SK-N-SH treated with all-trans-retinoic acid at 6 μM for 48 hours (cell line): ENCODE results near the gene CHST8.
A peak's percentile ranks its signal among the peaks of the same experiment; 100 is the strongest.
"Not testable (repeated sequence)": the region's sequence is repeated elsewhere in the genome, so short reads cannot be mapped to it uniquely, and the experiment has no call there.

Experiments
- ATAC-seq: fragments of 200-7000 bp; cut with Tn5 transposase; 3 replicates; pipeline ENCODE4 v1.9.1; 2020; ENCODE audit warnings: mild to moderate bottlenecking, moderate library complexity
- ARNTL ChIP-seq: fragments of 450-650 bp; formaldehyde crosslinking; IDR thresholded peaks from 2 replicates; pipeline ENCODE4 v1.5.0; 2020; ENCODE audit warnings: low read depth, mild to moderate bottlenecking, moderate library complexity, borderline replicate concordance
- BACH2 ChIP-seq: fragments of 250-450 bp; sonication (Bioruptor Pico); IDR thresholded peaks from 2 replicates; pipeline ENCODE4 v1.9.0; 2021; ENCODE audit warnings: mild to moderate bottlenecking, borderline replicate concordance
- CSDC2 ChIP-seq: fragments of 250-450 bp; sonication (Bioruptor Pico); IDR thresholded peaks from 2 replicates; pipeline ENCODE4 v1.5.0; 2020; ENCODE audit warnings: mild to moderate bottlenecking, moderate library complexity
- CSRNP3 ChIP-seq: fragments of 250-450 bp; sonication (Bioruptor Pico); IDR thresholded peaks from 2 replicates; pipeline ENCODE4 v1.5.1; 2021; ENCODE audit warnings: mild to moderate bottlenecking, moderate library complexity
- ESRRG ChIP-seq: fragments of 250-450 bp; sonication (Bioruptor Pico); IDR thresholded peaks from 2 replicates; pipeline ENCODE4 v1.6.1; 2021; ENCODE audit warnings: mild to moderate bottlenecking
- GLIS3 ChIP-seq: fragments of 250-450 bp; sonication (Bioruptor Pico); IDR thresholded peaks from 2 replicates; pipeline ENCODE4 v1.5.0; 2020; ENCODE audit warnings: mild to moderate bottlenecking, moderate library complexity
- ISL1 ChIP-seq: fragments of 250-450 bp; sonication (Bioruptor Pico); IDR thresholded peaks from 2 replicates; pipeline ENCODE4 v2.1.2; 2022; ENCODE audit warnings: mild to moderate bottlenecking, moderate library complexity
- OSR1 ChIP-seq: fragments of 250-450 bp; sonication (Bioruptor Pico); IDR thresholded peaks from 2 replicates; pipeline ENCODE4 v1.8.0; 2022; ENCODE audit warnings: moderate library complexity, mild to moderate bottlenecking, inconsistent platforms
- PPARA ChIP-seq: fragments of 250-450 bp; sonication (Bioruptor Pico); IDR thresholded peaks from 2 replicates; pipeline ENCODE4 v1.5.0; 2020; ENCODE audit warnings: mild to moderate bottlenecking, borderline replicate concordance
- RARB ChIP-seq: fragments of 250-450 bp; sonication (Bioruptor Pico); IDR thresholded peaks from 2 replicates; pipeline ENCODE4 v1.8.0; 2021; ENCODE audit warnings: mild to moderate bottlenecking, moderate library complexity
- SNAI2 ChIP-seq: fragments of 250-450 bp; sonication (Bioruptor Pico); IDR thresholded peaks from 2 replicates; pipeline ENCODE4 v1.5.0; 2020; ENCODE audit warnings: mild to moderate bottlenecking, moderate library complexity
- TCF4 ChIP-seq: fragments of 250-450 bp; sonication (Bioruptor Pico); IDR thresholded peaks from 2 replicates; pipeline ENCODE4 v1.8.0; 2021; ENCODE audit warnings: mild to moderate bottlenecking, moderate library complexity, borderline replicate concordance
- TOX ChIP-seq: fragments of 250-450 bp; sonication (Bioruptor Pico); IDR thresholded peaks from 2 replicates; pipeline ENCODE4 v1.8.0; 2021; ENCODE audit warnings: mild to moderate bottlenecking, moderate library complexity, borderline replicate concordance
- ZC3H10 ChIP-seq: fragments of 250-450 bp; sonication (Bioruptor Pico); IDR thresholded peaks from 2 replicates; pipeline ENCODE4 v1.5.1; 2021; ENCODE audit warnings: mild to moderate bottlenecking, moderate library complexity
- ZNF565 ChIP-seq: fragments of 450-650 bp; formaldehyde crosslinking; conservative IDR thresholded peaks from 2 replicates; pipeline ENCODE4 v1.5.0; 2020; ENCODE audit warnings: low read depth, mild to moderate bottlenecking, moderate library complexity
- ZNF70 ChIP-seq: fragments of 450-650 bp; formaldehyde crosslinking; IDR thresholded peaks from 2 replicates; pipeline ENCODE4 v1.5.0; 2020; ENCODE audit warnings: mild to moderate bottlenecking, moderate library complexity
- ZNF8 ChIP-seq: fragments of 450-650 bp; formaldehyde crosslinking; IDR thresholded peaks from 2 replicates; pipeline ENCODE4 v1.5.0; 2020; ENCODE audit warnings: mild to moderate bottlenecking, moderate library complexity
- TF ChIP-seq, protein P1 (sequence below): fragments of 250-450 bp; sonication (Bioruptor Pico); IDR thresholded peaks from 2 replicates; pipeline ENCODE4 v1.5.0; 2020; ENCODE audit warnings: mild to moderate bottlenecking, moderate library complexity
- TF ChIP-seq, protein P2 (sequence below): fragments of 250-450 bp; sonication (Bioruptor Pico); IDR thresholded peaks from 2 replicates; pipeline ENCODE4 v1.5.1; 2020; ENCODE audit warnings: low read depth, mild to moderate bottlenecking, moderate library complexity
- TF ChIP-seq, protein P3 (sequence below): fragments of 250-450 bp; sonication (Bioruptor Pico); IDR thresholded peaks from 2 replicates; pipeline ENCODE4 v1.8.0; 2020; ENCODE audit warnings: mild to moderate bottlenecking, moderate library complexity, borderline replicate concordance

CHST8 gene

DNA sequence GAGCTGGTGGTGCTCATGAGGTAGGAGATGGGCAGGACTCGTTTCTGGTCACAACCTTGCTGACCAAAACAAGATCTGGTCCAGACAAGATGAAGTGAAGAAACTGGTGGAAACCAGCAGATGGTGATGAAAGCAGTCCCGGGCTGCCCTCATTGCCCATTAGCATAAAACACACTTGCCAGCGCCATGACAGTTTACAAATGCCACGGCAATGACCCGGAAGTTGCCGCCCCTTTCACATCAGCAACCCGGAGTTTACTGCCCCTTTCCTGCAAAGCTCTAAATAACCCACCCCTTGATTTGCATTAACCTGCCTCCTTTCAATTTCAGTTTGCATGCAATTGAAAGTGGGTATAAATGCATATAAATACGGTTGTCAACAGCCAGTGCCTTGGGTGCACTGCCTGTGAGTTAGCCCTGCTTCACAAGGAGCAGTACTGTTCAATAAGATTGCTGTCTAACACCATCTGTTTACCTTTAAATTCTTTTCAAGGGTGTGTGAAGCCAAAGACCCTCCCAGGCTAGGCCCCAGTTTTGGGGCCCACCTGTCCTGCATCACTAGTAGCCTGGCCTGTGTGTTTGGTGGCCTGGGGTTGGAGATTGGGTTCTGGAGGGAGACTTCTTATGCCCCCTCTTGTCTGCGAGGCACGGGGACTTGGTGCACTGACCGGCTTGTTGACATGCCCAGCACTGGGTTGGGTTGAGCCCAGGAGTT, 38.8 kb downstream of the CHST8 start:
- ATAC-seq, result no peak
- TF ChIP-seq CSRNP3 (CRISPR knock-in tag) (no peak), GLIS3 (no peak), RARB (CRISPR knock-in tag) (no peak)

DNA sequence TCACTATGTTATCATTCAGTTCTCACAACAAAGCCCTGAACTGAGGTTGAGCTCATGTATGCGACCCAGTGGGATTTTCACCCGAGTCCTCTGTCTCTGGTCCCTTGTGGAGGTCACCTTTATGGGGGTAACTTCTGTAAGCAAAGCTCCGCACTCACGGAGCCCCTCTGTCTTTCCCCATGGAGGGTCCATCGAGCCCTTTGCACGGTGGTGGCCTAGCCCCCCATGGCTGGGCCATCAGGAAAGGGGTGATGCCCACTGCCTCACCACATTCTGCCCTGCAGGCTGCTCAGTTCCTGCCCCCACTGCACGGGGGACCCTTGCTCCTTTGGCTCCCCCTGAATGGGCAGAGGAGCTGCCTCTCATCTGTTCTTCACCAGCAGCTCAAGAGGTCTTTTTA, 39.6 kb downstream of the CHST8 start:
- no peak for ATAC-seq

GRCh38 chr19:33662391-33663092, 40.8 kb downstream of the CHST8 start:
- TF ChIP-seq, protein P1, sequence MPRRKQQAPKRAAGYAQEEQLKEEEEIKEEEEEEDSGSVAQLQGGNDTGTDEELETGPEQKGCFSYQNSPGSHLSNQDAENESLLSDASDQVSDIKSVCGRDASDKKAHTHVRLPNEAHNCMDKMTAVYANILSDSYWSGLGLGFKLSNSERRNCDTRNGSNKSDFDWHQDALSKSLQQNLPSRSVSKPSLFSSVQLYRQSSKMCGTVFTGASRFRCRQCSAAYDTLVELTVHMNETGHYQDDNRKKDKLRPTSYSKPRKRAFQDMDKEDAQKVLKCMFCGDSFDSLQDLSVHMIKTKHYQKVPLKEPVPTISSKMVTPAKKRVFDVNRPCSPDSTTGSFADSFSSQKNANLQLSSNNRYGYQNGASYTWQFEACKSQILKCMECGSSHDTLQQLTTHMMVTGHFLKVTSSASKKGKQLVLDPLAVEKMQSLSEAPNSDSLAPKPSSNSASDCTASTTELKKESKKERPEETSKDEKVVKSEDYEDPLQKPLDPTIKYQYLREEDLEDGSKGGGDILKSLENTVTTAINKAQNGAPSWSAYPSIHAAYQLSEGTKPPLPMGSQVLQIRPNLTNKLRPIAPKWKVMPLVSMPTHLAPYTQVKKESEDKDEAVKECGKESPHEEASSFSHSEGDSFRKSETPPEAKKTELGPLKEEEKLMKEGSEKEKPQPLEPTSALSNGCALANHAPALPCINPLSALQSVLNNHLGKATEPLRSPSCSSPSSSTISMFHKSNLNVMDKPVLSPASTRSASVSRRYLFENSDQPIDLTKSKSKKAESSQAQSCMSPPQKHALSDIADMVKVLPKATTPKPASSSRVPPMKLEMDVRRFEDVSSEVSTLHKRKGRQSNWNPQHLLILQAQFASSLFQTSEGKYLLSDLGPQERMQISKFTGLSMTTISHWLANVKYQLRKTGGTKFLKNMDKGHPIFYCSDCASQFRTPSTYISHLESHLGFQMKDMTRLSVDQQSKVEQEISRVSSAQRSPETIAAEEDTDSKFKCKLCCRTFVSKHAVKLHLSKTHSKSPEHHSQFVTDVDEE, result no peak
- TF ChIP-seq ZNF565 (CRISPR knock-in tag), result no peak
- TF ChIP-seq ZNF70 (CRISPR knock-in tag), result no peak
- TF ChIP-seq PPARA (CRISPR knock-in tag), result no peak
- TF ChIP-seq BACH2 (CRISPR knock-in tag), result no peak
- no peak for TF ChIP-seq OSR1 (CRISPR knock-in tag)
- TF ChIP-seq ISL1 (CRISPR knock-in tag), result no peak
- TF ChIP-seq, protein P2, sequence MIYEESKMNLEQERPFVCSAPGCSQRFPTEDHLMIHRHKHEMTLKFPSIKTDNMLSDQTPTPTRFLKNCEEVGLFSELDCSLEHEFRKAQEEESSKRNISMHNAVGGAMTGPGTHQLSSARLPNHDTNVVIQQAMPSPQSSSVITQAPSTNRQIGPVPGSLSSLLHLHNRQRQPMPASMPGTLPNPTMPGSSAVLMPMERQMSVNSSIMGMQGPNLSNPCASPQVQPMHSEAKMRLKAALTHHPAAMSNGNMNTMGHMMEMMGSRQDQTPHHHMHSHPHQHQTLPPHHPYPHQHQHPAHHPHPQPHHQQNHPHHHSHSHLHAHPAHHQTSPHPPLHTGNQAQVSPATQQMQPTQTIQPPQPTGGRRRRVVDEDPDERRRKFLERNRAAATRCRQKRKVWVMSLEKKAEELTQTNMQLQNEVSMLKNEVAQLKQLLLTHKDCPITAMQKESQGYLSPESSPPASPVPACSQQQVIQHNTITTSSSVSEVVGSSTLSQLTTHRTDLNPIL (CRISPR knock-in tag), result no peak
- TF ChIP-seq SNAI2 (CRISPR knock-in tag), result no peak
- no peak for TF ChIP-seq GLIS3
- TF ChIP-seq TCF4 (CRISPR knock-in tag), result no peak
- TF ChIP-seq ZNF8 (CRISPR knock-in tag), result no peak
- TF ChIP-seq TOX, result no peak
- no peak for ATAC-seq

More for the DNA sequence above, 39.6 kb downstream of the CHST8 start:
- TF ChIP-seq, protein P2 (CRISPR knock-in tag), result no peak
- TF ChIP-seq ZC3H10 (CRISPR knock-in tag) (no peak), ZNF565 (CRISPR knock-in tag) (no peak), BACH2 (CRISPR knock-in tag) (no peak), ESRRG (CRISPR knock-in tag) (no peak), TOX (no peak), ARNTL (no peak)

GRCh38 chr19:33663316-33663715, 41.6 kb downstream of the CHST8 start:
- not testable (repeated sequence) for ATAC-seq

GRCh38 chr19:33664744-33665143, 43.0 kb downstream of the CHST8 start:
- TF ChIP-seq, protein P3, sequence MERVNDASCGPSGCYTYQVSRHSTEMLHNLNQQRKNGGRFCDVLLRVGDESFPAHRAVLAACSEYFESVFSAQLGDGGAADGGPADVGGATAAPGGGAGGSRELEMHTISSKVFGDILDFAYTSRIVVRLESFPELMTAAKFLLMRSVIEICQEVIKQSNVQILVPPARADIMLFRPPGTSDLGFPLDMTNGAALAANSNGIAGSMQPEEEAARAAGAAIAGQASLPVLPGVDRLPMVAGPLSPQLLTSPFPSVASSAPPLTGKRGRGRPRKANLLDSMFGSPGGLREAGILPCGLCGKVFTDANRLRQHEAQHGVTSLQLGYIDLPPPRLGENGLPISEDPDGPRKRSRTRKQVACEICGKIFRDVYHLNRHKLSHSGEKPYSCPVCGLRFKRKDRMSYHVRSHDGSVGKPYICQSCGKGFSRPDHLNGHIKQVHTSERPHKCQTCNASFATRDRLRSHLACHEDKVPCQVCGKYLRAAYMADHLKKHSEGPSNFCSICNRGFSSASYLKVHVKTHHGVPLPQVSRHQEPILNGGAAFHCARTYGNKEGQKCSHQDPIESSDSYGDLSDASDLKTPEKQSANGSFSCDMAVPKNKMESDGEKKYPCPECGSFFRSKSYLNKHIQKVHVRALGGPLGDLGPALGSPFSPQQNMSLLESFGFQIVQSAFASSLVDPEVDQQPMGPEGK (CRISPR knock-in tag), result no peak
- TF ChIP-seq ZNF8 (CRISPR knock-in tag) (0 out of 2 replicates have a peak, but pooled peaks have one; percentile 11), CSDC2 (CRISPR knock-in tag) (no peak), ESRRG (CRISPR knock-in tag) (no peak), PPARA (CRISPR knock-in tag) (no peak)
- no peak for ATAC-seq
